Pancreas (tissue), 10 donors: ENCODE data around the gene DNM3. TPM values are rescaled to one million over a fixed set of nuclear protein-coding genes. Genes with fewer than 3 reads are reported as not detected.

Experiments used
- ATAC-seq, 4 donors: fragments of 200-7000 bp; cut with Tn5 transposase; one replicate each; pipeline versions ENCODE4 v1.8.0 to v1.9.1; 2020; ENCODE audit warnings: mild to moderate bottlenecking in 4 of 4, moderate library complexity in 4 of 4
- DNase-seq, 6 donors: peaks; one replicate each; pipeline ENCODE4 v3.0.0-alpha.2; 2020
- FAIRE-seq: peaks from 2 replicates; lab custom pipeline; 2012; peaks lifted over from hg19 to GRCh38; lab: Jason Lieb, UNC
- H3K27ac ChIP-seq, 4 donors: fragments of 200-600 bp; sonication (generic); 1 replicate in 3 of 4; 2 replicates in 1 of 4; pipeline versions ENCODE4 v1.5.0 to v1.8.0; 2020
- H3K27me3 ChIP-seq, 4 donors: fragments of 200-600 bp; one replicate each; pipeline ENCODE4 v1.8.0; 2021
- H3K36me3 ChIP-seq, 3 donors: fragments of 200-600 bp; sonication (generic) in 1 of 3; one replicate each; pipeline versions ENCODE4 v1.5.0 to v1.8.0; 2020 to 2021
- H3K4me1 ChIP-seq, 3 donors: fragments of 200-600 bp; one replicate each; pipeline ENCODE4 v1.8.0; 2021
- H3K4me3 ChIP-seq, 4 donors: fragments of 200-600 bp; sonication (generic) in 2 of 4; one replicate each; pipeline versions ENCODE4 v1.5.0 to v1.8.0; 2020 to 2021
- H3K9me3 ChIP-seq, 4 donors: fragments of 200-600 bp; one replicate each; pipeline ENCODE4 v1.8.0; 2021
- CTCF ChIP-seq, 4 donors: fragments of 200-600 bp; sonication (generic) in 3 of 4; IDR thresholded peaks; one replicate each; pipeline versions ENCODE4 v1.5.0 to v1.8.0; 2021; ENCODE audit warnings: antibody characterized with exemption in 4 of 4
- WGBS, 2 donors: extraction: QIAGEN DNeasy Blood & Tissue Kit; methylation state at CpG; one replicate each; pipeline ENCODE4 v1.1.7; 2013; 5-methylcytosine and 5-hydroxymethylcytosine counted together
- intact Hi-C, 3 donors: fragments of 100-400 bp; cut with DNase I; formaldehyde crosslinking; loops; one replicate each; pipeline versions ENCODE4 v1.11.1 to v1.14.2; 2022
- polyA plus RNA-seq, 2 donors: library from polyadenylated mRNA; stranded (reverse); fragments of 200-250 nt; gene quantifications; one replicate each; pipeline ENCODE4 v1.2.3, GENCODE V29; 2013
- total RNA-seq, 6 donors: library from RNA; stranded (reverse); fragmentation: NEBNext Ultra II Directional in 4 of 6; extraction: Animal tissue kit (Norgen Biotek cat#: 25700) in 4 of 6; gene quantifications; one replicate each; pipeline versions ENCODE4 v1.2.1 to v1.2.4, GENCODE V29; 2021 to 2023
- donor health status: healthy with polysubstance abuse.
- donor health status: DM: no; HTN: no; CAD: no; lungs with moderate emphysema.
- donor health status: DM: no; HTN: no; CAD: no.
- donor health status: control.
- donor health status: control.
- donor health status: Bipolar disorder and iron deficiency.
- donor health status: DM: yes; HTN: yes; CAD: no.
- donor health status: DM: no; HTN: no; CAD: no.
- donor health status: DM: no; HTN: no; CAD: no.
- donor health status: DM: yes; HTN: yes; CAD: no.

The DNM3 gene
- total and polyA plus RNA-seq, 8 donors, result 0.40 to 1.3 (median 0.78) TPM

GRCh38 chr1:171911506-171911905 is 70.2 kb downstream of the DNM3 start:
- Histone ChIP-seq H3K27me3 (no peaks in the 10 kb centered on the region), H3K9me3 (no peaks in the 10 kb centered on the region), H3K27ac (no peak overlapping the region), H3K4me1 (peaks cover 0 to 4% (median 0%) of the 10 kb centered on the region in 3 donors), H3K4me3 (no peak overlapping the region), H3K36me3 (no peaks in the 10 kb centered on the region)
- FAIRE-seq, result no peak
- 89 to 97% methylated on average over 8 of the region's 8 CpGs for WGBS, 2 donors
- ATAC-seq, result no peak
- no peak for DNase-seq
- intact Hi-C loops, result no loop called here
- no peak for TF ChIP-seq CTCF (IDR thresholded peaks at IDR 0.05)

GRCh38 chr1:171912509-171913175 is 71.3 kb downstream of the DNM3 start:
- no peak for TF ChIP-seq CTCF (IDR thresholded peaks at IDR 0.05)
- Histone ChIP-seq H3K36me3 (no peaks in the 10 kb centered on the region), H3K9me3 (no peaks in the 10 kb centered on the region), H3K4me1 (peaks cover 0 to 4% (median 0%) of the 10 kb centered on the region in 3 donors), H3K27ac (peak overlapping the region in 2 of 4 donors; percentile 15 to 42), H3K4me3 (no peak overlapping the region), H3K27me3 (no peaks in the 10 kb centered on the region)
- ATAC-seq, result peak; percentile 33 to 70 (median 40)
- intact Hi-C loops, result no loop called here
- WGBS, 2 donors, result 35 to 37% methylated on average over 2 of the region's 2 CpGs
- FAIRE-seq, result no peak
- DNase-seq, result no peak

DNA sequence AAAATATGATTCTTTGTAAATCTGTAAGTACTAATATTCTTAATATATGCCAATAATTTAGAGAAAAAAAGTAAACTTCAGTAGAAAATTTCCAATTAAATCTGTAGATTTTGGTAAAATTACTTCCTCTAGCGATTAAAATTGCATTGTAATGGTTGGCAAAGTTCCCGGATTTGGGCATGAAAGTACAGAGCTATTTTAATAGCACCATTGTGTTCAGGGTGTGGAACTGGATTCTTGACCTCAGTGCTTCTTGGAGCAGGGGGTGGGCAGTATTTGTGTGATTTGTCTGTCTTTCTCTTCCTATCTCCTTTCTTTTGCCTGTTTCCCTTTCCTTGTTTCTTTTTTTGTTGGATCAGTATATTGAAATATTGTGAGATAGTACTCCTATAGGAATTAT is 72.1 kb downstream of the DNM3 start:
- no peak for TF ChIP-seq CTCF (IDR thresholded peaks at IDR 0.05)
- H3K27me3 ChIP-seq, result no peaks in the 10 kb centered on the region
- no peaks in the 10 kb centered on the region for H3K9me3 ChIP-seq
- no peaks in the 10 kb centered on the region for H3K36me3 ChIP-seq
- ATAC-seq, result peak; percentile 53 to 85 (median 82)
- peak in 3 of 6 donors; percentile 17 to 41 (median 28) for DNase-seq
- H3K4me3 ChIP-seq, result no peak overlapping the region
- intact Hi-C loops, result no loop called here
- H3K4me1 ChIP-seq, result peaks cover 0 to 4% (median 0%) of the 10 kb centered on the region in 3 donors
- FAIRE-seq, result peak; percentile 23
- 4 to 5% methylated on average over 2 of the region's 2 CpGs for WGBS, 2 donors
- H3K27ac ChIP-seq, result peak overlapping the region in 2 of 4 donors; percentile 15 to 42

DNA sequence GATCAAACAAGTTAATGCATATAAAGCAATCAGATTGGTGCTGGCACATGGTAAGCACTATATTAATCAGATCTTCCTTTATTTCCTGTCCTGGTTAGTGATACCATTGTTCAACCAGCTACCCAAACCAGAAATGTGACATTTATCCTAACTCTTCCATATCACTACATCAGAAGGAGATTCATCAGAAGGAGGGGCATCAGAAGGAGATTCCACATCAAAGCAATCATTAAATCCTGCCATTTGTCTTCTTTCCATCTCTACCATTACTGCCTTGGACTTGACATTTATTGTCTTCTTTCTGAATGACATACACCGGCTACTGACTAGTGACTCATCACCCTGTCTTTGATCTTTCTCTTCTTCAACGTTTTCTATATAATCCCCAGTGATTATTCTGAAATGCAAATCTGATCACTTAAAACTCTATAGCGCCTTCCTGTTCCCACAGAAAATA is 75.0 kb downstream of the DNM3 start:
- Histone ChIP-seq H3K4me3 (no peak overlapping the region), H3K36me3 (no peaks in the 10 kb centered on the region), H3K9me3 (no peaks in the 10 kb centered on the region), H3K27me3 (no peaks in the 10 kb centered on the region), H3K4me1 (peaks cover 0 to 4% (median 0%) of the 10 kb centered on the region in 3 donors), H3K27ac (no peak overlapping the region)
- no peak for TF ChIP-seq CTCF (IDR thresholded peaks at IDR 0.05)
- 66% methylated on average over 3 of the region's 3 CpGs for WGBS, 2 donors
- ATAC-seq, result no peak
- no peak for FAIRE-seq
- intact Hi-C loops, result no loop called here
- no peak for DNase-seq

DNA sequence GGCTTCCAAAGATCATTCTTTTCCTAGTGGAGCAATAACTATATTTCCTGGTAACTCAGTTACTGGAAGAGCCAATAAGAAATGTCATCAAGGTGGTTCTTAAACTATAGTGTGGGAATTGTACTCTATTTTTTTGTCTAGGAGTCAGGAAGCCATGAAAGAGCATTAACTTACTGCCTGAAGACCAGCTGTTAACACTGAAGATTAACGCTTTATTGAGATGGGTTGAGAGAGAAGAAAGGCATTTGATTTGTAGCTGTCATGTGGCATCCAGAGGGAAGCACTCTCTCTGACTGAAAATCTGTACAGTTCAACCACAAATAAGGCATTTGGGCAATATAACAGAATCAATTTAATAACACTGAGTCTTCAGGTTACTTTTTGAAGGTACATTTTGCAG is 76.0 kb downstream of the DNM3 start:
- intact Hi-C loops, result no loop called here
- TF ChIP-seq CTCF (IDR thresholded peaks at IDR 0.05), result no peak
- Histone ChIP-seq H3K36me3 (no peaks in the 10 kb centered on the region), H3K9me3 (no peaks in the 10 kb centered on the region), H3K4me3 (no peak overlapping the region), H3K27ac (no peak overlapping the region), H3K27me3 (no peaks in the 10 kb centered on the region), H3K4me1 (peaks cover 0 to 4% (median 0%) of the 10 kb centered on the region in 3 donors)
- ATAC-seq (no peak), FAIRE-seq (no peak), DNase-seq (no peak)
- 87% methylated on average over 1 of the region's 1 CpG for WGBS, 2 donors
